GM18951 (cell line): ENCODE measurements around the gene PRDM1.

ENCODE experiments used
- POLR2A ChIP-seq: IDR thresholded peaks from 4 replicates; pipeline ENCODE4 v1.6.1; 2011; ENCODE audit warnings: mild to moderate bottlenecking; ENCODE audit not compliant: insufficient read length, insufficient read depth; ENCODE audit errors: extremely low read depth
- in situ Hi-C: fragments of 300-500 bp; cut with MboI; formaldehyde crosslinking; loops from one replicate; pipeline ENCODE4 v1.12.0; 2022; ENCODE audit warnings: low sequenced_read_pairs, mixed read lengths, inconsistent platforms; ENCODE audit not compliant: unreplicated experiment

PRDM1 gene

GRCh38 chr6:106056746-106057390 is 29.3 kb upstream of the PRDM1 start:
- in situ Hi-C loops = no loop called here
- TF ChIP-seq POLR2A = no peak

GRCh38 chr6:106059331-106059730 is 26.8 kb upstream of the PRDM1 start:
- no peak for TF ChIP-seq POLR2A
- in situ Hi-C loops = no loop called here

- in situ Hi-C loops = no loop called here
- TF ChIP-seq POLR2A = no peak
These were observed 26.0 kb upstream of the PRDM1 start for GRCh38 chr6:106060167-106060566.

- in situ Hi-C loops = no loop called here
- no peak for TF ChIP-seq POLR2A
These were observed 22.7 kb upstream of the PRDM1 start for GRCh38 chr6:106063448-106063850.

GRCh38 chr6:106064142-106064541 is 22.0 kb upstream of the PRDM1 start:
- in situ Hi-C loops = no loop called here
- no peak for TF ChIP-seq POLR2A

- TF ChIP-seq POLR2A = no peak
- in situ Hi-C loops = no loop called here
These were observed 21.4 kb upstream of the PRDM1 start for GRCh38 chr6:106064756-106065155.

- TF ChIP-seq POLR2A = no peak
- in situ Hi-C loops = no loop called here
These were observed 19.1 kb upstream of the PRDM1 start for GRCh38 chr6:106066989-106067388.

- in situ Hi-C loops = no loop called here
- no peak for TF ChIP-seq POLR2A
These were observed 16.7 kb upstream of the PRDM1 start for GRCh38 chr6:106069478-106069877.

- TF ChIP-seq POLR2A = no peak
- in situ Hi-C loops = no loop called here
These were observed 15.5 kb upstream of the PRDM1 start for GRCh38 chr6:106070636-106071035.

- TF ChIP-seq POLR2A = no peak
- in situ Hi-C loops = no loop called here
These were observed 13.5 kb upstream of the PRDM1 start for GRCh38 chr6:106072501-106073090.

GRCh38 chr6:106074146-106074545 is 12.0 kb upstream of the PRDM1 start:
- in situ Hi-C loops = no loop called here
- no peak for TF ChIP-seq POLR2A

GRCh38 chr6:106076139-106076538 is 10.0 kb upstream of the PRDM1 start:
- in situ Hi-C loops = no loop called here
- TF ChIP-seq POLR2A = no peak

GRCh38 chr6:106077170-106077569 is 9.0 kb upstream of the PRDM1 start:
- TF ChIP-seq POLR2A = no peak
- in situ Hi-C loops = no loop called here

- in situ Hi-C loops = no loop called here
- TF ChIP-seq POLR2A = no peak
These were observed 8.3 kb upstream of the PRDM1 start for GRCh38 chr6:106077881-106078280.
